Adrenal gland (tissue), 12 donors: ENCODE results near the gene DMTF1. TPM values are rescaled to one million over a fixed set of nuclear protein-coding genes. Genes with fewer than 3 reads are reported as not detected.

Source experiments
- DNase-seq, 7 donors: peaks; one replicate each; pipeline ENCODE4 v3.0.0-alpha.2; 2019 to 2020
- H3K27ac ChIP-seq, 5 donors: fragments of 200-600 bp; sonication (generic) in 4 of 5; 1 replicate in 3 of 5; 2 replicates in 2 of 5; pipeline versions ENCODE4 v1.5.1 to v1.8.0; 2016 to 2020; ENCODE audit warnings: mild to moderate bottlenecking in 1 of 5
- H3K27me3 ChIP-seq: fragments of 200-600 bp; 2 replicates; pipeline ENCODE4 v1.8.0; 2021
- H3K36me3 ChIP-seq, 2 donors: fragments of 200-600 bp; replicated peaks in 1 of 2; 1 replicate in 1 of 2; 2 replicates in 1 of 2; pipeline versions ENCODE4 v1.5.1 to v1.8.0; 2018 to 2022
- H3K4me1 ChIP-seq, 2 donors: fragments of 200-600 bp; replicated peaks in 1 of 2; 1 replicate in 1 of 2; 2 replicates in 1 of 2; pipeline versions ENCODE4 v1.5.1 to v1.8.0; 2018 to 2021
- H3K4me3 ChIP-seq, 4 donors: fragments of 200-600 bp; sonication (generic) in 3 of 4; one replicate each; pipeline ENCODE4 v1.5.1; 2016 to 2018
- H3K9me3 ChIP-seq, 3 donors: fragments of 200-600 bp; sonication (generic) in 1 of 3; replicated peaks in 1 of 3; 1 replicate in 2 of 3; 2 replicates in 1 of 3; pipeline versions ENCODE4 v1.5.1 to v1.8.0; 2016 to 2021
- POLR2A ChIP-seq, 2 donors: fragments of 450-650 bp; IDR thresholded peaks; one replicate each; pipeline ENCODE4 v1.6.1; 2017; ENCODE audit warnings: antibody characterized with exemption in 2 of 2, mild to moderate bottlenecking in 2 of 2, moderate library complexity in 1 of 2
- WGBS, 4 donors: extraction: QIAGEN DNeasy Blood & Tissue Kit in 2 of 4; methylation state at CpG; one replicate each; pipeline versions ENCODE4 v1.1.5 to v1.1.7; 2013 to 2017; 5-methylcytosine and 5-hydroxymethylcytosine counted together
- intact Hi-C, 2 donors: fragments of 100-400 bp; cut with DNase I; formaldehyde crosslinking; loops; one replicate each; pipeline versions ENCODE4 v1.14.1 to v1.15.0; 2022 to 2023
- polyA plus RNA-seq, 3 donors: library from polyadenylated mRNA; stranded (reverse); fragments of 200-250 nt in 2 of 3; fragments of 350-450 nt in 1 of 3; fragmentation: Illumina TruSeq in 1 of 3; extraction: RNeasy Lipid Tissue Mini Kit (QIAGEN cat#74804) in 1 of 3; gene quantifications; one replicate each; pipeline ENCODE4 v1.2.3, GENCODE V29; 2013 to 2014
- total RNA-seq, 9 donors: library from RNA; depleted of rRNA in 4 of 9; stranded (reverse); fragments of >200 nt in 4 of 9; fragments of 120-200 nt in 1 of 9; fragmentation: NEBNext Ultra II Directional in 1 of 9; extraction: Animal tissue kit (Norgen Biotek cat#: 25700) in 1 of 9; gene quantifications; one replicate each; pipeline versions ENCODE4 v1.1.0 to v1.2.4, GENCODE V29; 2013 to 2023
- TF ChIP-seq, protein P1 (sequence below), 6 experiments: fragments of 450-650 bp in 4 of 6; fragments of 200-600 bp in 2 of 6; sonication (generic) in 1 of 6; IDR thresholded peaks; 1 replicate in 5 of 6; 2 replicates in 1 of 6; pipeline versions ENCODE4 v1.5.1 to v1.8.0; 2016 to 2021; ENCODE audit warnings: antibody characterized with exemption in 6 of 6, mild to moderate bottlenecking in 2 of 6, moderate library complexity in 1 of 6
- donor health status: healthy with polysubstance abuse.
- donor health status: Bipolar disorder and iron deficiency.
- donor health status: DM: yes; HTN: yes; CAD: no.
- donor health status: DM: no; HTN: no; CAD: no.
- donor health status: DM: no; HTN: no; CAD: no.
- donor health status: DM: yes; HTN: yes; CAD: no.

The DMTF1 gene
- total and polyA plus RNA-seq, 12 donors = 17.1 to 149 (median 50.2) TPM

DNA sequence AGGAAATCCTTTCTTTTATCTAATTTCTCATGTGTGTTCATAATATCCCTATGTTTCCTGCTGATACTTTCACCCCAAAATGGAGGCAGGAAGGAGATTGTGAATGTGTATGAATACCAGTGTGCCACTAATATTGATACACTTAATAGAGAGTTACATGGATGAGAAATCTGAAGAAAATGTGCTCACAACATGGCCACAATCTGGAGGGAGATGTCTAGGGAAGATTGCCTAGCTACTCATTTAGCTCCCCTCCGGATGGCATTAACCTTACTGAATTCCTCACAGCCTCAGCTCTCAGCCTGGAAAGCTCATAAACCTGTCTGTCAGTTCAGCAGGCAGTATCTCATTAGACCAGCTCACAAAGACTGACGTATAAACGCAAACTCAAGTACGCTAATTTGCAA is 23.4 kb upstream of the DMTF1 start:
- DNase-seq = no peak
- no peak for TF ChIP-seq POLR2A (IDR thresholded peaks at IDR 0.05)
- TF ChIP-seq, protein P1, sequence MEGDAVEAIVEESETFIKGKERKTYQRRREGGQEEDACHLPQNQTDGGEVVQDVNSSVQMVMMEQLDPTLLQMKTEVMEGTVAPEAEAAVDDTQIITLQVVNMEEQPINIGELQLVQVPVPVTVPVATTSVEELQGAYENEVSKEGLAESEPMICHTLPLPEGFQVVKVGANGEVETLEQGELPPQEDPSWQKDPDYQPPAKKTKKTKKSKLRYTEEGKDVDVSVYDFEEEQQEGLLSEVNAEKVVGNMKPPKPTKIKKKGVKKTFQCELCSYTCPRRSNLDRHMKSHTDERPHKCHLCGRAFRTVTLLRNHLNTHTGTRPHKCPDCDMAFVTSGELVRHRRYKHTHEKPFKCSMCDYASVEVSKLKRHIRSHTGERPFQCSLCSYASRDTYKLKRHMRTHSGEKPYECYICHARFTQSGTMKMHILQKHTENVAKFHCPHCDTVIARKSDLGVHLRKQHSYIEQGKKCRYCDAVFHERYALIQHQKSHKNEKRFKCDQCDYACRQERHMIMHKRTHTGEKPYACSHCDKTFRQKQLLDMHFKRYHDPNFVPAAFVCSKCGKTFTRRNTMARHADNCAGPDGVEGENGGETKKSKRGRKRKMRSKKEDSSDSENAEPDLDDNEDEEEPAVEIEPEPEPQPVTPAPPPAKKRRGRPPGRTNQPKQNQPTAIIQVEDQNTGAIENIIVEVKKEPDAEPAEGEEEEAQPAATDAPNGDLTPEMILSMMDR (IDR thresholded peaks at IDR 0.05) = no peak
- H3K4me1 ChIP-seq = no peaks in the 10 kb centered on the region
- intact Hi-C loops = no loop called here
- H3K36me3 ChIP-seq = no peaks in the 10 kb centered on the region
- H3K4me3 ChIP-seq = no peak overlapping the region
- no peaks in the 10 kb centered on the region for H3K27me3 ChIP-seq
- 32 to 42% (median 37%) methylated on average over 4 of the region's 4 CpGs for WGBS, 4 donors
- H3K27ac ChIP-seq = no peak overlapping the region
- no peaks in the 10 kb centered on the region for H3K9me3 ChIP-seq

- no peak for DNase-seq
- TF ChIP-seq POLR2A (IDR thresholded peaks at IDR 0.05) = no peak
- TF ChIP-seq, protein P1 (IDR thresholded peaks at IDR 0.05) = no peak
- no peaks in the 10 kb centered on the region for H3K4me1 ChIP-seq
- H3K9me3 ChIP-seq = no peaks in the 10 kb centered on the region
- intact Hi-C loops = no loop called here
- H3K27ac ChIP-seq = no peak overlapping the region
- no peak overlapping the region for H3K4me3 ChIP-seq
- no peaks in the 10 kb centered on the region for H3K36me3 ChIP-seq
- no peaks in the 10 kb centered on the region for H3K27me3 ChIP-seq
- 32 to 57% (median 48%) methylated on average over 3 of the region's 3 CpGs for WGBS, 4 donors
Observed at GRCh38 chr7:87129332-87129731, 22.9 kb upstream of the DMTF1 start.

GRCh38 chr7:87129848-87130247 is 22.4 kb upstream of the DMTF1 start:
- WGBS, 4 donors = 61 to 71% (median 64%) methylated on average over 3 of the region's 3 CpGs

DNA sequence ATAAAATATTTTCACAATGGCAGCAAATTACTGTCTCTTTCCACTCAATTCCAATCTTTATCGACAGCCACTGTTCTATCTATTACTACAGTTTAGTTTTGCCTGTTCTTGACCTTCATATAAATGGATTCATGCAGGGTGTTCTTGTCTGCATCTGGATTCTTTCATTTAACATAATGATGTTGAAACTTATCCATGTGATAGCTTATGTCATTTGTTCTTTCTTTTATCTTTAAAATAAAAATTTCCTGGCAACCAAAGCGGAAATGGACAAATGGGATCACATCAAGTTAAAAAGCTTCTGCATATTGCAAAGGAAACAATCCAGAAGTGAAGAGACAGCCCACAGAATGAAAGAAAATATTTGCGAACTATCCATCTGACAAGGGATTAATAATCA is 20.5 kb upstream of the DMTF1 start:
- Histone ChIP-seq H3K27ac (no peak overlapping the region), H3K27me3 (no peaks in the 10 kb centered on the region), H3K4me3 (no peak overlapping the region), H3K9me3 (no peaks in the 10 kb centered on the region), H3K4me1 (no peaks in the 10 kb centered on the region), H3K36me3 (no peaks in the 10 kb centered on the region)
- TF ChIP-seq POLR2A (IDR thresholded peaks at IDR 0.05) = no peak
- 83 to 92% (median 88%) methylated on average over 3 of the region's 3 CpGs for WGBS, 4 donors
- intact Hi-C loops = no loop called here
- no peak for DNase-seq

More at GRCh38 chr7:87129848-87130247, 22.4 kb upstream of the DMTF1 start:
- TF ChIP-seq, protein P1 (IDR thresholded peaks at IDR 0.05) = no peak
- no peak for TF ChIP-seq POLR2A (IDR thresholded peaks at IDR 0.05)
- H3K27me3 ChIP-seq = no peaks in the 10 kb centered on the region
- H3K27ac ChIP-seq = no peak overlapping the region
- H3K4me1 ChIP-seq = no peaks in the 10 kb centered on the region
- H3K36me3 ChIP-seq = no peaks in the 10 kb centered on the region
- intact Hi-C loops = no loop called here
- H3K4me3 ChIP-seq = no peak overlapping the region
- H3K9me3 ChIP-seq = no peaks in the 10 kb centered on the region
- no peak for DNase-seq

DNA sequence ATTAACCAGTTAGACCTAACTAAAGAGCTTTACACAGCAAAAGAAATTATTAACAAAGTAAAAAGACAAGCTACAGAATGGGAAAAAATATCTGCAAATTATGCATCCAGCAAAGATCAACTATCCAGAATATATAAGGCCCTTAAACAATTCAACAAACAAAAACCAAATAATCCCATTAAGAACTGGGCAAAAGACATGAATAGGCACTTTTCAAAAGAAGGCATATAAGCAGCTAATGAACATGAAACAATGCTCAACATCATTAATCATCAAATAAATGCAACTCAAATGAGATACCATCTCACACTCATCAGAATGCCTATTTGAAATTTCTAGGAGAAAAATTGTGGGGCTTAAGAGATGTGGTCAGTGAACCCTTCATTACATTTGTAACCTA is 15.0 kb upstream of the DMTF1 start:
- Histone ChIP-seq H3K4me3 (no peak overlapping the region), H3K27me3 (no peaks in the 10 kb centered on the region), H3K9me3 (no peaks in the 10 kb centered on the region), H3K36me3 (no peaks in the 10 kb centered on the region), H3K27ac (no peak overlapping the region), H3K4me1 (peaks cover 0 to 4% of the 10 kb centered on the region in 2 donors)
- DNase-seq = no peak
- intact Hi-C loops = no loop called here
- TF ChIP-seq, protein P1 (IDR thresholded peaks at IDR 0.05) = no peak
- no peak for TF ChIP-seq POLR2A (IDR thresholded peaks at IDR 0.05)
